ENCODE data around the gene ARID2. TPM values are rescaled to one million over a fixed set of nuclear protein-coding genes. Genes with fewer than 3 reads are reported as not detected.

The ARID2 gene
- total RNA-seq, 1 donor = 25.0 TPM

GRCh38 chr12:45928309-45928708 is 198.8 kb downstream of the ARID2 start:
- DNase-seq (ENCODE audit: low read depth) = no peak
- no peak overlapping the region for H3K4me3 ChIP-seq (ENCODE audit: low read depth, low read length)
- TF ChIP-seq CTCF (IDR thresholded peaks at IDR 0.05; ENCODE audit: insufficient read depth, low read depth, low read length) = no peak

GRCh38 chr12:45930369-45930768 is 200.9 kb downstream of the ARID2 start:
- DNase-seq (ENCODE audit: low read depth) = no peak
- TF ChIP-seq CTCF (IDR thresholded peaks at IDR 0.05; ENCODE audit: insufficient read depth, low read depth, low read length) = no peak
- no peak overlapping the region for H3K4me3 ChIP-seq (ENCODE audit: low read depth, low read length)

- no peak for TF ChIP-seq CTCF (IDR thresholded peaks at IDR 0.05; ENCODE audit: insufficient read depth, low read depth, low read length)
- no peak overlapping the region for H3K4me3 ChIP-seq (ENCODE audit: low read depth, low read length)
- no peak for DNase-seq (ENCODE audit: low read depth)
Measured at GRCh38 chr12:45933504-45933903, 204.0 kb downstream of the ARID2 start.

GRCh38 chr12:45934956-45935355 is 205.4 kb downstream of the ARID2 start:
- no peak for DNase-seq (ENCODE audit: low read depth)
- no peak for TF ChIP-seq CTCF (IDR thresholded peaks at IDR 0.05; ENCODE audit: insufficient read depth, low read depth, low read length)

GRCh38 chr12:45938566-45938965 is 209.1 kb downstream of the ARID2 start:
- DNase-seq (ENCODE audit: low read depth) = peak; percentile 13
- TF ChIP-seq CTCF (IDR thresholded peaks at IDR 0.05; ENCODE audit: insufficient read depth, low read depth, low read length) = no peak
- H3K4me3 ChIP-seq (ENCODE audit: low read depth, low read length) = no peak overlapping the region

More at GRCh38 chr12:45934956-45935355, 205.4 kb downstream of the ARID2 start:
- no peak overlapping the region for H3K4me3 ChIP-seq (ENCODE audit: low read depth, low read length)

- DNase-seq (ENCODE audit: low read depth) = no peak
- TF ChIP-seq CTCF (IDR thresholded peaks at IDR 0.05; ENCODE audit: insufficient read depth, low read depth, low read length) = no peak
- no peak overlapping the region for H3K4me3 ChIP-seq (ENCODE audit: low read depth, low read length)
Measured at GRCh38 chr12:45939759-45940158, 210.3 kb downstream of the ARID2 start.

- TF ChIP-seq CTCF (IDR thresholded peaks at IDR 0.05; ENCODE audit: insufficient read depth, low read depth, low read length) = no peak
- no peak overlapping the region for H3K4me3 ChIP-seq (ENCODE audit: low read depth, low read length)
- DNase-seq (ENCODE audit: low read depth) = peak; percentile 39
Measured at GRCh38 chr12:45944771-45945170, 215.3 kb downstream of the ARID2 start.

Data from fibroblast of villous mesenchyme (primary cell).